GM20000 (cell line): ENCODE data around the gene EPHB6.

Experiments
- DNase-seq: peaks from one replicate; pipeline ENCODE4 v3.0.0; 2012; ENCODE audit warnings: low spot score
- CTCF ChIP-seq: IDR thresholded peaks from 2 replicates; pipeline ENCODE4 v1.5.1; 2012; ENCODE audit warnings: mild to moderate bottlenecking, control low read depth; ENCODE audit errors: extremely low read depth, missing control alignments

The EPHB6 gene

GRCh38 chr7:142835487-142835886 lies 19.4 kb upstream of the EPHB6 start:
- DNase-seq: no peak
- TF ChIP-seq CTCF: no peak

- no peak for TF ChIP-seq CTCF
- no peak for DNase-seq
Observed at GRCh38 chr7:142836426-142836825, 18.4 kb upstream of the EPHB6 start.

- TF ChIP-seq CTCF: no peak
- no peak for DNase-seq
Observed at GRCh38 chr7:142838461-142839213, 16.2 kb upstream of the EPHB6 start.

GRCh38 chr7:142842251-142842766 lies 12.6 kb upstream of the EPHB6 start:
- DNase-seq: no peak

GRCh38 chr7:142847353-142847752 lies 7.5 kb upstream of the EPHB6 start:
- TF ChIP-seq CTCF: no peak
- DNase-seq: no peak

More at GRCh38 chr7:142842251-142842766, 12.6 kb upstream of the EPHB6 start:
- TF ChIP-seq CTCF: no peak

GRCh38 chr7:142851269-142851668 lies 3.6 kb upstream of the EPHB6 start:
- DNase-seq: no peak
- TF ChIP-seq CTCF: no peak

GRCh38 chr7:142851919-142852318 lies 3.0 kb upstream of the EPHB6 start:
- DNase-seq: no peak

More at GRCh38 chr7:142851919-142852318, 3.0 kb upstream of the EPHB6 start:
- TF ChIP-seq CTCF: no peak
